Lower leg skin (tissue), 4 donors: ENCODE data around the gene SERBP1. TPM values are rescaled to one million over a fixed set of nuclear protein-coding genes. Genes with fewer than 3 reads are reported as not detected.

Experiments
- DNase-seq, 2 donors: peaks; one replicate each; pipeline ENCODE4 v3.0.0-alpha.2; 2019; ENCODE audit warnings: low spot score in 2 of 2
- H3K4me3 ChIP-seq: fragments of 200-600 bp; sonication (generic); 2 replicates; pipeline ENCODE4 v1.5.1; 2017; ENCODE audit warnings: mild to moderate bottlenecking, low read depth; ENCODE audit not compliant: poor library complexity, severe bottlenecking
- POLR2A ChIP-seq, 2 donors: fragments of 450-650 bp; IDR thresholded peaks; one replicate each; pipeline ENCODE4 v1.6.1; 2016 to 2017; ENCODE audit warnings: antibody characterized with exemption in 2 of 2, mild to moderate bottlenecking in 1 of 2, moderate library complexity in 1 of 2
- WGBS, 2 donors: methylation state at CpG; one replicate each; pipeline ENCODE4 v1.1.5; 2018; 5-methylcytosine and 5-hydroxymethylcytosine counted together
- intact Hi-C: fragments of 100-400 bp; cut with DNase I; formaldehyde crosslinking; loops from one replicate; pipeline ENCODE4 v1.15.0; 2023; ENCODE audit warnings: low total_unique reads
- total RNA-seq, 4 donors: library from RNA; depleted of rRNA; stranded (reverse); fragments of >200 nt; gene quantifications; one replicate each; pipeline ENCODE4 v1.1.0, GENCODE V29; 2016
- TF ChIP-seq, protein P1 (sequence below), 3 donors: fragments of 450-650 bp; IDR thresholded peaks; one replicate each; pipeline ENCODE4 v1.5.1; 2016; ENCODE audit warnings: antibody characterized with exemption in 3 of 3, mild to moderate bottlenecking in 3 of 3, moderate library complexity in 2 of 3

Gene SERBP1
- total RNA-seq, 4 donors from 2014 or later = 232 to 292 (median 273) TPM

DNA sequence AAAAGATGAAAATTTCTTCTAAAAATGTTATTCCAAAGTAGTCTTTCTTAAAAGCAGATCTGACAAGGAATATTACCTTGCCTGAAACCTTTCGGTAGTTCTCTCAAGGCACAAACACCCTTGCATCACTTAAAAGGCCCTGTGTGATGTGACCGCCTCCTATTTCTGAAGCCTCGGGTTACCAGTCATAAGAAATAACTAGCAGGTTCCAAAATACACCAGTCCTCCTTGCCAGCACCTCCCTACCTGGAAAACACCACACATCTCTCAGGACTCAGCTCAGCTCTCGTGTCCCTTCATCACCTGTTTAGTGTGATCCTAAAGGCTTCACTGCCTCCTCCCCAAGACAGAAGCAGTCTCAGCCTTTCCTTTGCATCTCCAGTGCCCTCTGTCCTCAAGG is 35.7 kb downstream of the SERBP1 start:
- intact Hi-C loops = no loop called here
- TF ChIP-seq, protein P1, sequence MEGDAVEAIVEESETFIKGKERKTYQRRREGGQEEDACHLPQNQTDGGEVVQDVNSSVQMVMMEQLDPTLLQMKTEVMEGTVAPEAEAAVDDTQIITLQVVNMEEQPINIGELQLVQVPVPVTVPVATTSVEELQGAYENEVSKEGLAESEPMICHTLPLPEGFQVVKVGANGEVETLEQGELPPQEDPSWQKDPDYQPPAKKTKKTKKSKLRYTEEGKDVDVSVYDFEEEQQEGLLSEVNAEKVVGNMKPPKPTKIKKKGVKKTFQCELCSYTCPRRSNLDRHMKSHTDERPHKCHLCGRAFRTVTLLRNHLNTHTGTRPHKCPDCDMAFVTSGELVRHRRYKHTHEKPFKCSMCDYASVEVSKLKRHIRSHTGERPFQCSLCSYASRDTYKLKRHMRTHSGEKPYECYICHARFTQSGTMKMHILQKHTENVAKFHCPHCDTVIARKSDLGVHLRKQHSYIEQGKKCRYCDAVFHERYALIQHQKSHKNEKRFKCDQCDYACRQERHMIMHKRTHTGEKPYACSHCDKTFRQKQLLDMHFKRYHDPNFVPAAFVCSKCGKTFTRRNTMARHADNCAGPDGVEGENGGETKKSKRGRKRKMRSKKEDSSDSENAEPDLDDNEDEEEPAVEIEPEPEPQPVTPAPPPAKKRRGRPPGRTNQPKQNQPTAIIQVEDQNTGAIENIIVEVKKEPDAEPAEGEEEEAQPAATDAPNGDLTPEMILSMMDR (IDR thresholded peaks at IDR 0.05) = no peak
- no peak for TF ChIP-seq POLR2A (IDR thresholded peaks at IDR 0.05)
- DNase-seq = no peak
- 84 to 86% methylated on average over 4 of the region's 4 CpGs for WGBS, 2 donors
- H3K4me3 ChIP-seq = no peak overlapping the region

DNA sequence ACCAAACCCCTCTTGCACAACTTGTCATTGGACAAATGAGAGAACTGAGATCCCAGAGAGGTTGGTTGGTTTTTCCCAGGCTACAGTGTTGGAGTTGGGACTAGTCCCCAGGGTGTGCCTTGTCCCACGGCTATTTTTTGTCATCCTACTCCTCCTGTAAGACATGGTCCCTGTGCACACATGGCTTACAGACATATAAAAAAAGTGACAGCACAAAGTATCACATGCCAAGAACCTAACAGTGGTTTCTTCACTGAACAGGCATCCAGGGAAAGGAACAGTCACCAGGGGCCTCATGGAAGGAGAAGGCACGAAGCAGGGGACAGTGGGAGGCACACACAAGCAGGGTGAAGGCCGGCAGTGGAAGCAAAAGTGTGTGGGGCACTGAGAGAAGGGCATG is 36.5 kb downstream of the SERBP1 start:
- intact Hi-C loops = no loop called here
- 32 to 40% methylated on average over 3 of the region's 3 CpGs for WGBS, 2 donors
- DNase-seq = no peak
- no peak overlapping the region for H3K4me3 ChIP-seq
- TF ChIP-seq, protein P1 (IDR thresholded peaks at IDR 0.05) = no peak
- TF ChIP-seq POLR2A (IDR thresholded peaks at IDR 0.05) = no peak

DNA sequence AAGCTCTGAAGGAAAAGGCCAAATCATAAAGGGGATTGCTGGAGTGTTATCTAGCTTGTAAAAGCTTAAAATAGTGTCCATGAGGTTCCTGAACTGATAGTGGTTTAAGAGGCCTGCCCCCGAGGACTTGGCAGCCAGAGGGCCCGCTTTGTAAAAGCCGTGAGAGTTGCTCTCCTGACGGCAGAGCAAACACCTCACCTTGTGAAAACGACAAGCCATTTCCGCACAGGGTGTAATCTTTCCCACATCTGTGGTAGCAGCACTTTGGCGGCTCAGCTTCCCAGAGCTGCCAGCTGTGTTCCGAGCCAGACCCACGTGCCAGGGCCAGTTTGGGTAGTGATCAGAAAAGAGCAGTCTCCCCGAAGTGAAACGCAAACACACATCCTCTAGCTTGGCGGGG is 37.0 kb downstream of the SERBP1 start:
- peak in 1 of 2 donors; percentile 65 for DNase-seq
- intact Hi-C loops = no loop called here
- 40 to 49% methylated on average over 12 of the region's 12 CpGs for WGBS, 2 donors
- TF ChIP-seq, protein P1 (IDR thresholded peaks at IDR 0.05) = no peak
- no peak for TF ChIP-seq POLR2A (IDR thresholded peaks at IDR 0.05)
- H3K4me3 ChIP-seq = no peak overlapping the region

DNA sequence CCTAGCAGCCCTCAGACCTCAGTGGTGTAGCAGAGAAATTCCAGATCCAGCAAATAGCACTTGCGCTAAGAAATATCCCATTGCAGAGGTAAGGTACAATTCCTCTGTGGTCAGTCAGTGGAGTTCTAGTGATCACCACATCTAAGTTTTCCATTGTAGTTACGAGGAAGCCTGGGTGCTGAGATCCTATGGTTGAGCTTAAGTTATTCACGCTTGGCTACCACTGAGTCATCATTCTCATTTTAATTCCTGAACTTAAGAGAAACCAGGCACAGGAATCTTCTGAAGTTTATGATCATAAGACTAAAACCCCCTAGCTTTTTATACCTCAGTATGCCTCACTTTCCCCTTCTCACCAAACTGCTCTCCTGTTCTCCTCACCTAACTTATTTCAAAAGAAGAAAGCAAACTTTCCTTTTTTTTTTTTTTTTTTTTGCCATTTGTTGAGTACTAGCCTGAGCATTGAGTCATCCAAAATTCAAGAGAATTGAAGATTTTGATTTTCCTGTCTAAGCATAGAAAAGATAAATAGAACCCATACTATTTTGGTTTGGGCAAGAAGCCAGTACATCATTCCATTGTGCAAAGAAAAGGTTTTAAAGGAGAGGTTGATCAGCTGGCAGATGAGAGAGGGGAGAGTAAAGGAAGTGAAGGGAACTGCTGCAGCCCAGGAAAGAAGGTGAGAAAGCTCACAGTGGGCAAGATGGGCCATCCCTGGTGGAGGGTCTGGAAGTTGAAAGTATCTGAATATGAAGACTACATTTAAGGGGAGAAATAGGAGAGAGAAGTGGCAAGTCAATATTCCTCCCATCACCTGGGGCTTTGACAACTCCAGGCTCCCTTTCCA is 39.9 kb downstream of the SERBP1 start:
- TF ChIP-seq, protein P1 (IDR thresholded peaks at IDR 0.05) = no peak
- TF ChIP-seq POLR2A (IDR thresholded peaks at IDR 0.05) = no peak
- 77 to 84% methylated on average over 3 of the region's 3 CpGs for WGBS, 2 donors
- intact Hi-C loops = no loop called here
- DNase-seq = no peak
- no peak overlapping the region for H3K4me3 ChIP-seq

DNA sequence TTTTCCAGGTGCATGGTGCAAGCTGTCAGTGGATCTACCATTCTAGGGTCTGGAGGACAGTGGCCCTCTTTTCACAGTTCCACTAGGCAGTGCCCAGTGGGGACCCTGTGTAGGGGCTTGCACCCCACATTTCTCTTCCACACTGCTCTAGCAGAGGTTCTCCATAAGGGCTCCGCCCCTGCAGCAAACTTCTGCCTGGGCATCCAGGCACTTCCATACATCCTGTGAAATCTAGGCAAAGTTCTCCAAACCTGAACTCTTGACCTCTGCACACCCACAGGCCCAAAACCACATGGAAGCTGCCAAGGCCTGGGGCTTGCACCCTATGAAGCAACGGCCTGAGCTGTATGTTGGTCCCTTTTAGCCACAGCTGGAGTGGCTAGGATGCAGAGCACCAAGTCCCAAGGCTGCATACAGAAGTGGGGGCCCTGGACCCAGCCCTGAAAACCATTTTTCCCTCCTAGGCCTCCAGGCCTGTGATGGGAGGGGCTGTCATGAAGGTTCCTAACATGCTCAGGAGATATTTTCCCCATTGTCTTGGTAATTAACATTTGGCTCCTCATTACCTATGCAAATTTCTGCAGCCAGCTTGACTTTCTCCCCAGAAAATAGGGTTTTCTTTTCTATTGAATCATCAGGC is 46.1 kb downstream of the SERBP1 start:
- WGBS, 2 donors = 93 to 100% methylated on average over 1 to 2 of the region's 2 CpGs
- DNase-seq = no peak
- TF ChIP-seq, protein P1 (IDR thresholded peaks at IDR 0.05) = no peak
- no peak for TF ChIP-seq POLR2A (IDR thresholded peaks at IDR 0.05)
- H3K4me3 ChIP-seq = no peak overlapping the region
- intact Hi-C loops = no loop called here
